Epithelial cell of esophagus (primary cell): ENCODE data around the gene SMG6.

Experiments used
- DNase-seq: peaks from one replicate; pipeline ENCODE4 v3.0.0; 2010; ENCODE audit warnings: low read depth
- H3K4me3 ChIP-seq: 2 replicates; pipeline ENCODE4 v1.5.1; 2011; ENCODE audit warnings: mild to moderate bottlenecking, low read length, control low read depth
- TF ChIP-seq, protein P1 (sequence below): IDR thresholded peaks from 2 replicates; pipeline ENCODE4 v1.5.1; 2011; ENCODE audit warnings: low read depth, mild to moderate bottlenecking, low read length, control low read depth, inconsistent platforms; ENCODE audit not compliant: insufficient read depth; ENCODE audit errors: missing control alignments

SMG6 gene

DNA sequence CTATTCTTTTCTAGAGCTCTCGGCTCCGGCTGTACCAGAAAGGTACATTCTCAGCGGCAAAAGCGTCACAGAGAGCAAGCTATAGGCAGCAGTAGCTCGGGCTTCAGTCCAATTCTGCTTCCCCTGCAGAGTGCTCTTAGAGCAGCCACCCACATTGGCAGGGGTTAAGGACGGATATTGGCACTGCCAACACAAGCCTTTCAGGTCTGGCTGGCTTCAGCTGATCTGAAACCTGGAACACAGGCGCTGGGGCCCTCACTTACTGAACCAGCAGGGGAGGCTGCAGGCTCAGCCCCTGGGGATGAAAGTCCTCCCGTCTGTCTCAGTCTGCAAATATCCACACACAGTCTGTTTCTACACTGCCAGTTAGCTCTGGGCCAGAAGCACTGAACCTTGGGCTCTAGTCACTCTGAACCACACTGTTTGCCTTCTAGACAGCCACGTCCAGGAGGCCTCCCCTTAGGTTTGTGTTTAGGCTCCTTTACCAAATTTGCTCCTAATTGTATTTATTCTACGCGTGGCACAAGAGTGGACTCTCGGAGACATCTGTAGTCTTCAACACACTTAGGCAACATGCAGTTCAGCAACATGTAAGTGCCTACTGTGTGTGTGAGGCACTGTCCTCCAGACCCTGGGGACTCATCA, 208.6 kb downstream of the SMG6 start:
- DNase-seq = peak; percentile 69
- TF ChIP-seq, protein P1, sequence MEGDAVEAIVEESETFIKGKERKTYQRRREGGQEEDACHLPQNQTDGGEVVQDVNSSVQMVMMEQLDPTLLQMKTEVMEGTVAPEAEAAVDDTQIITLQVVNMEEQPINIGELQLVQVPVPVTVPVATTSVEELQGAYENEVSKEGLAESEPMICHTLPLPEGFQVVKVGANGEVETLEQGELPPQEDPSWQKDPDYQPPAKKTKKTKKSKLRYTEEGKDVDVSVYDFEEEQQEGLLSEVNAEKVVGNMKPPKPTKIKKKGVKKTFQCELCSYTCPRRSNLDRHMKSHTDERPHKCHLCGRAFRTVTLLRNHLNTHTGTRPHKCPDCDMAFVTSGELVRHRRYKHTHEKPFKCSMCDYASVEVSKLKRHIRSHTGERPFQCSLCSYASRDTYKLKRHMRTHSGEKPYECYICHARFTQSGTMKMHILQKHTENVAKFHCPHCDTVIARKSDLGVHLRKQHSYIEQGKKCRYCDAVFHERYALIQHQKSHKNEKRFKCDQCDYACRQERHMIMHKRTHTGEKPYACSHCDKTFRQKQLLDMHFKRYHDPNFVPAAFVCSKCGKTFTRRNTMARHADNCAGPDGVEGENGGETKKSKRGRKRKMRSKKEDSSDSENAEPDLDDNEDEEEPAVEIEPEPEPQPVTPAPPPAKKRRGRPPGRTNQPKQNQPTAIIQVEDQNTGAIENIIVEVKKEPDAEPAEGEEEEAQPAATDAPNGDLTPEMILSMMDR = peak; percentile 83
- H3K4me3 ChIP-seq = no peak overlapping the region

DNA sequence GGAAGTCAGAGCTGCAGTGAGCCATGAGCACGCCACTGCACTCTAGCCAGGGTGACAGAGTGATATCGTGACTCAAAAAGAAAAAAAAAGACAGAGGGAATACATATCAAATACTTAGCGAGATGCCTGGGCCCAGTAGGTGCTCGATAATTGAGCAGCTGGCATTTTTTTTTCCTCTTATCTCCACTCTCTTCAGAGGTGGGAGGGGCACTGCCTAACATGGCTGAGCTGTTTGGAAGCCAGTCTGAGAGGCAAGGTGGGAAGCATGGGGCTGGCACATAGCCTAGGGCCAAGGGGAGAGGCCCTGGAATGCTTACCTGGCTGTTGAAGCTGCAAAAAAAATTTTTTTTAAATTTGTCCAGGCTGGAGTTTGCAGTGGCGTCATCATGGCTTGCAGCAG, 210.2 kb downstream of the SMG6 start:
- peak; percentile 69 for DNase-seq
- H3K4me3 ChIP-seq = no peak overlapping the region
- TF ChIP-seq, protein P1 = no peak

DNA sequence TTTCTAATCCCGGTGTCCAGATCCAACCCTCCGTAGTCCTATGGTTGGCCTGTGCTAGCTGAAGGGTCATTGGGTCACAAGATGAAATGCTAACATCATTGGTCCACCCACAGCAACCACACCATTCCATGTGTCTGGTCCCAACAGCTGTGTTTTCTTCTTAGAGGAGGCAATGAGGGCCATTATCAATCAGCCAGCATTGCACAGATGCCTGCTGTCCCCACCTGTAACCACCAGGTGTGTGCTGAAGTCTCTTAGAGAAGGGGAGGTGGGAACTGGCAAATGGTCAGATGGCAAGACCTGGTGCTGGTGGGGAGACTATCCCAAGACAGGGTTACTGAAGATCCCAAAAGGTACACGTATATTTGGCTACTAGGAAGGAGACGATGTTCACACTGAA, 211.3 kb downstream of the SMG6 start:
- no peak for DNase-seq
- TF ChIP-seq, protein P1 = no peak
- H3K4me3 ChIP-seq = no peak overlapping the region

DNA sequence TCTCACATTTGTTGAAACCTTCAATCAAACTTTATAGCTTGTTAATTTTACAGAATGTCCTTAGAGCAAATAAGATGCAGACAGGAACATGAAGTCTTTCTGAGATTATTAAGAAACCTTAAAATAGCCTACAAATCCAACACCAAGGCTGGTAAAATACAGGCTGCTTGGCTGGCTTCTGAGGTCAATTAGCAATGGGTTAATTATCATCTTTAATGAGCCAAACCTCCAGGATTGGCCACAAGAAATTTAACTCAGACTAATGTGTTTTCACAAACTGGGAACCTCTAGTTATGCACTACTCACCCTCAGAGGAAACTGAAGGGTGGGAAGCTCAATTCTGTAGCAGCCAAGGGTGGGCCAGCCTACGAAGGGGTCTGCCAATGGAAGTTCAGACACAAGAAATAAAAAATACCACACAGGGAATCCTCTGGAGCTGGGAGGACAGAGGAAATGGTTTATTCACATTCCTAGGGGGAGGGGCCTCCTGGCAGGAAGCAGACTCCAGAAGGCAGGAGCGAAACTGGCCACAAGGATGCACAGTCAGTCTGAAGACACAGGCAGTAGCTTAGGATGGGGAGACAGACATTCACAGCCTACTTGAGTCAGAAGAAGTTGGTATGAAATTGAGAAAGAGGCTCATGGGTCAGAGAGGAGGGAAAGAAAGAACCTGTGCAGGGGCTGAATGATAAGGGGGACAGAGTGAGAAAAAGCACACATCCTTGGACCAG, 212.6 kb downstream of the SMG6 start:
- DNase-seq = peak; percentile 74
- TF ChIP-seq, protein P1 = peak; percentile 20
- no peak overlapping the region for H3K4me3 ChIP-seq

DNA sequence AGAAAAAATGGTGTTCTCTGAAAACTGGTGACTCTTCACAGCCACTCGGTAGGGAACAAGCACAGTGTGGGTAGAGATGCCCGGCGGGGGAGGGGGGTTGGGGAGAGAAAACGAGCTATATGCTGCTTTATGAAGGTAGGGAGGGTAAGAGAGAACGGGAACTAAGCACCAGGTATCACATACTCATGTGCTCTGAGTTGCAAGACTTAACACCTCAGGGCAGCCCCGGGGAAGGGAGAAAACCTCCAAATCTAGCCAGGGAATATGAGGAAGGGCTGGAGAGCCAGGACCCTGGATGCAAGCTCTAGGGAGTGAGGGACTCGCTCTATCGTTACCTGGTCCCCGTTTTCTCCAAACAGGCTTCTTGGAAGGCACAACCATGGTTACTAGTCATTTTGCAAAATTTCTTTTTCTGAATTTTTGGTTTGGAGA, 213.4 kb downstream of the SMG6 start:
- TF ChIP-seq, protein P1 = no peak
- H3K4me3 ChIP-seq = no peak overlapping the region
- no peak for DNase-seq

DNA sequence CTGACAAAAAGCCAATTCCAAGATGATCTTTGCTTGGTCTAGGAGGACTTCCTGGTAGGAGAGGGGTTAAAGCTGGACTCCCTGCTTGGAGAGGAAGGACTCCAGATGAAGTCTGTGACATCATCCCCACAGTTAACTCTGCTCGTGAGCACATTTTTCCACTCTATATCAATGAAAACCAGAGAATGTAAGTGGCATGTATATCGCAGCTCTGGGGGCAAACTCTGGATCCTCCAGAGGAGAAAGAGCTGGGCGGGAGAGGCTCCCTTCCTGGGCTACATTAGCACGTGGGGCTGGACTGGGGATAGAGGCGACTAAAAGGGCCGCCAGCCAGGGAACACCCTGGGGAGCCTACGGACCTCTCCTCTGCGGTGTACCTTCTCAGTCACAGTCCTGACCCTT, 214.6 kb downstream of the SMG6 start:
- H3K4me3 ChIP-seq = no peak overlapping the region
- TF ChIP-seq, protein P1 = no peak
- DNase-seq = no peak
